ENCODE measurements around the gene GLRA2.

GRCh38 chrX:14641681-14642655 lies 112.6 kb downstream of the GLRA2 start:
- TF ChIP-seq CTCF (IDR thresholded peaks at IDR 0.05; ENCODE audit: insufficient read depth, low read length) (no peak), REST (IDR thresholded peaks at IDR 0.05; ENCODE audit: insufficient replicate concordance, low read depth) (no peak)

All from HL-60 (cell line).